NCI-H2029 (cell line): ENCODE results near the gene HDAC4.
A peak's percentile ranks its signal among the peaks of the same experiment; 100 is the strongest.

Experiments
- DNase-seq: peaks from one replicate; lab custom pipeline; 2025; lab: John Stamatoyannopoulos, UW

HDAC4 gene

GRCh38 chr2:239397931-239398471 is 2.8 kb downstream of the HDAC4 start:
- no peak for DNase-seq

GRCh38 chr2:239396881-239397681 is 3.7 kb downstream of the HDAC4 start:
- peak; percentile 34 for DNase-seq

GRCh38 chr2:239395524-239395923 is 5.3 kb downstream of the HDAC4 start:
- no peak for DNase-seq

GRCh38 chr2:239394978-239395377 is 5.8 kb downstream of the HDAC4 start:
- DNase-seq, result no peak

- DNase-seq, result peak; percentile 50
Measured at GRCh38 chr2:239394346-239394945, 6.4 kb downstream of the HDAC4 start.

- no peak for DNase-seq
Measured at GRCh38 chr2:239393941-239394340, 6.9 kb downstream of the HDAC4 start.

GRCh38 chr2:239393388-239393940 is 7.4 kb downstream of the HDAC4 start:
- no peak for DNase-seq

GRCh38 chr2:239392688-239393387 is 8.0 kb downstream of the HDAC4 start:
- no peak for DNase-seq

GRCh38 chr2:239392072-239392357 is 8.8 kb downstream of the HDAC4 start:
- no peak for DNase-seq

- no peak for DNase-seq
Measured at GRCh38 chr2:239391286-239392071, 9.3 kb downstream of the HDAC4 start.

GRCh38 chr2:239390546-239391285 is 10.1 kb downstream of the HDAC4 start:
- no peak for DNase-seq

- no peak for DNase-seq
Measured at GRCh38 chr2:239389414-239390329, 11.1 kb downstream of the HDAC4 start.

GRCh38 chr2:239388236-239389151 is 12.3 kb downstream of the HDAC4 start:
- DNase-seq, result no peak

- no peak for DNase-seq
Measured at GRCh38 chr2:239387811-239388210, 13.0 kb downstream of the HDAC4 start.

GRCh38 chr2:239386872-239387445 is 13.9 kb downstream of the HDAC4 start:
- no peak for DNase-seq

GRCh38 chr2:239386001-239386670 is 14.7 kb downstream of the HDAC4 start:
- DNase-seq, result no peak

GRCh38 chr2:239385096-239386000 is 15.5 kb downstream of the HDAC4 start:
- no peak for DNase-seq
